B cell (primary cell): ENCODE results near the gene MYRIP. TPM values are rescaled to one million over a fixed set of nuclear protein-coding genes. Genes with fewer than 3 reads are reported as not detected.

ENCODE experiments used
- ATAC-seq: fragments of 200-7000 bp; cut with Tn5 transposase; one replicate; pipeline ENCODE4 v1.10.0; 2021; ENCODE audit warnings: low read depth, mild to moderate bottlenecking, moderate number of reproducible peaks, moderate library complexity
- CTCF ChIA-PET: fragments of 350-600 bp; sonication (Branson Sonifier 250); formaldehyde crosslinking; loops from one replicate; lab custom pipeline; 2021; ENCODE audit warnings: antibody characterized with exemption, inconsistent platforms; lab: Charles Lee
- POLR2A ChIA-PET: fragments of 350-600 bp; sonication (Branson Sonifier 250); formaldehyde crosslinking; loops from one replicate; lab custom pipeline; 2021; ENCODE audit warnings: antibody characterized with exemption; lab: Charles Lee
- DNase-seq: peaks from one replicate; pipeline ENCODE4 v3.0.0; 2013
- H2AFZ ChIP-seq: 2 replicates; pipeline ENCODE4 v1.6.1; 2012; ENCODE audit warnings: mild to moderate bottlenecking, low read depth, low read length; ENCODE audit not compliant: insufficient read depth, poor library complexity, severe bottlenecking
- H3K27ac ChIP-seq, 2 donors: 1 replicate in 1 of 2; 2 replicates in 1 of 2; pipeline ENCODE4 v1.5.1; 2012 to 2013; ENCODE audit warnings: low read length in 2 of 2, mild to moderate bottlenecking in 2 of 2, moderate library complexity in 1 of 2
- H3K27me3 ChIP-seq, 4 experiments: fragments of 200-600 bp in 1 of 4; sonication (generic) in 1 of 4; replicated peaks in 1 of 4; 1 replicate in 2 of 4; 2 replicates in 2 of 4; pipeline versions ENCODE4 v1.6.1 to v1.7.0; 2013 to 2016; ENCODE audit warnings: low read length in 3 of 4, mild to moderate bottlenecking in 2 of 4, mixed read lengths in 1 of 4, moderate library complexity in 1 of 4; ENCODE audit not compliant: insufficient read depth in 4 of 4, control insufficient read depth in 3 of 4; ENCODE audit errors: control extremely low read depth in 1 of 4
- H3K36me3 ChIP-seq, 2 experiments: replicated peaks in 1 of 2; 1 replicate in 1 of 2; 2 replicates in 1 of 2; pipeline versions ENCODE4 v1.6.1 to v1.7.1; 2013; ENCODE audit warnings: low read length in 1 of 2; ENCODE audit not compliant: insufficient read depth in 2 of 2, control insufficient read depth in 1 of 2; ENCODE audit errors: control extremely low read depth in 1 of 2, extremely low read depth in 1 of 2
- H3K4me1 ChIP-seq, 2 donors: fragments of 200-600 bp in 1 of 2; sonication (generic) in 1 of 2; 1 replicate in 1 of 2; 2 replicates in 1 of 2; pipeline versions ENCODE4 v1.5.1 to v1.6.1; 2013 to 2017; ENCODE audit warnings: low read length in 2 of 2; ENCODE audit not compliant: control insufficient read depth in 2 of 2, insufficient read depth in 2 of 2
- H3K4me2 ChIP-seq: replicated peaks from 2 replicates; pipeline ENCODE3; 2012; ENCODE audit warnings: mild to moderate bottlenecking, low read depth, low read length; ENCODE audit not compliant: poor library complexity, severe bottlenecking
- H3K4me3 ChIP-seq, 5 experiments: fragments of 200-600 bp in 1 of 5; sonication (generic) in 1 of 5; 1 replicate in 3 of 5; 2 replicates in 2 of 5; pipeline versions ENCODE4 v1.5.1 to v1.7.0; 2011 to 2016; ENCODE audit warnings: low read length in 4 of 5, mild to moderate bottlenecking in 4 of 5, low read depth in 2 of 5, control low read depth in 1 of 5, moderate library complexity in 1 of 5; ENCODE audit not compliant: insufficient read depth in 1 of 5; ENCODE audit errors: control extremely low read depth in 1 of 5, extremely low read depth in 1 of 5
- H3K79me2 ChIP-seq: fragments of 200-600 bp; sonication (generic); one replicate; pipeline ENCODE4 v1.6.0; 2016; ENCODE audit warnings: low read length; ENCODE audit not compliant: control insufficient read depth, insufficient read depth
- H3K9ac ChIP-seq: fragments of 200-600 bp; sonication (generic); 2 replicates; pipeline ENCODE4 v1.6.1; 2017; ENCODE audit warnings: mild to moderate bottlenecking, low read length, moderate library complexity
- H3K9me3 ChIP-seq, 3 donors: one replicate each; pipeline versions ENCODE4 v1.6.1 to v1.7.1; 2013; ENCODE audit warnings: low read length in 2 of 3; ENCODE audit not compliant: control insufficient read depth in 2 of 3, insufficient read depth in 1 of 3; ENCODE audit errors: control extremely low read depth in 1 of 3
- H4K20me1 ChIP-seq: 2 replicates; pipeline ENCODE4 v1.6.0; 2012; ENCODE audit warnings: mild to moderate bottlenecking, low read length; ENCODE audit not compliant: insufficient read depth, control insufficient read depth, poor library complexity, severe bottlenecking
- H3K27ac Mint-ChIP-seq: one replicate; pipeline ENCODE4 v1.8.0; 2021; ENCODE audit warnings: mixed read lengths
- H3K27me3 Mint-ChIP-seq: one replicate; pipeline ENCODE4 v1.8.0; 2021; ENCODE audit warnings: mixed read lengths
- H3K4me1 Mint-ChIP-seq: one replicate; pipeline ENCODE4 v1.8.0; 2021; ENCODE audit warnings: mixed read lengths
- H3K4me3 Mint-ChIP-seq: one replicate; pipeline ENCODE4 v1.8.0; 2021; ENCODE audit warnings: mixed read lengths
- H3K9me3 Mint-ChIP-seq: one replicate; pipeline ENCODE4 v1.8.0; 2022; ENCODE audit warnings: mixed read lengths; ENCODE audit not compliant: insufficient read depth
- EZH2 ChIP-seq: IDR thresholded peaks from 2 replicates; pipeline ENCODE4 v1.6.1; 2012; ENCODE audit warnings: borderline replicate concordance, low read depth, mild to moderate bottlenecking, moderate library complexity, low read length; ENCODE audit not compliant: insufficient read depth, poor library complexity, severe bottlenecking
- WGBS: methylation state at CpG from one replicate; pipeline ENCODE4 v1.1.5; 2013; ENCODE audit warnings: missing lambda C conversion rate; ENCODE audit not compliant: insufficient coverage; 5-methylcytosine and 5-hydroxymethylcytosine counted together
- intact Hi-C: fragments of 100-400 bp; cut with micrococcal nuclease; formaldehyde crosslinking; loops from one replicate; pipeline ENCODE4 v1.10.0; 2022
- polyA plus RNA-seq: library from polyadenylated mRNA; depleted of rRNA; stranded (reverse); fragments of >200 nt; gene quantifications from 2 replicates; pipeline ENCODE4 v1.2.3, GENCODE V29; 2012
- total RNA-seq, 2 donors: library from RNA; stranded (reverse); fragments of 120-200 nt in 1 of 2; gene quantifications; 1 replicate in 1 of 2; 2 replicates in 1 of 2; pipeline versions ENCODE4 v1.2.3 to v1.2.4, GENCODE V29; 2013 to 2022
- TF ChIP-seq, protein P1 (sequence below): fragments of 200-600 bp; IDR thresholded peaks from one replicate; pipeline ENCODE4 v1.8.0; 2022; ENCODE audit warnings: antibody characterized with exemption, mild to moderate bottlenecking

Gene MYRIP
- total and polyA plus RNA-seq, 2 donors (not counting 1 experiment from before 2014, with no cell fraction given): 0.03 to 0.10 TPM

DNA sequence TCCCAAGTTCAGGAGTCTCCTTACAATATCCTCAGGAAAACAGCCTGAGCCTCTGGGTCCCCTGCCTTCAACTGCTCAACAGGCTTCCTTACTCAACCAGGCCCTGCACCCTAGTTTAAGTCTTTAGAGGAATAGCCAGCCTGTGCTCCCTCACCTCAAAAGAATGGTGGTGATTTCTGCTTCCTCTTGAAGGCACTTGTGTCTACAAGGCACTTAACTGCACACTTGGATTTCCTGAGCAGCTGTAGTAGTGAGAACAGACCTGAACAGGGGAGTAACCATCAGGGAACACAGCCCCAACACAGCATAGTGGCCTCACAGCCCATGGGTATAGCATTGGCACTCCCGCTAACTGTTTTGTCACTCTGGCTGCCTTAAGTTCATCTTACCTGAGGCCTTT is 244.3 kb downstream of the MYRIP start:
- DNase-seq: no peak
- ATAC-seq: no peak
- Histone ChIP-seq H3K9ac (no peak overlapping the region), H3K36me3 (no peaks in the 10 kb centered on the region), H3K4me2 (no peak overlapping the region), H3K4me3 (no peak overlapping the region), H2AFZ (no peak overlapping the region), H3K79me2 (no peaks in the 10 kb centered on the region), H3K27ac (no peak overlapping the region), H3K27me3 (no peaks in the 10 kb centered on the region), H4K20me1 (no peaks in the 10 kb centered on the region), H3K9me3 (no peaks in the 10 kb centered on the region), H3K4me1 (no peaks in the 10 kb centered on the region)
- TF ChIP-seq, protein P1, sequence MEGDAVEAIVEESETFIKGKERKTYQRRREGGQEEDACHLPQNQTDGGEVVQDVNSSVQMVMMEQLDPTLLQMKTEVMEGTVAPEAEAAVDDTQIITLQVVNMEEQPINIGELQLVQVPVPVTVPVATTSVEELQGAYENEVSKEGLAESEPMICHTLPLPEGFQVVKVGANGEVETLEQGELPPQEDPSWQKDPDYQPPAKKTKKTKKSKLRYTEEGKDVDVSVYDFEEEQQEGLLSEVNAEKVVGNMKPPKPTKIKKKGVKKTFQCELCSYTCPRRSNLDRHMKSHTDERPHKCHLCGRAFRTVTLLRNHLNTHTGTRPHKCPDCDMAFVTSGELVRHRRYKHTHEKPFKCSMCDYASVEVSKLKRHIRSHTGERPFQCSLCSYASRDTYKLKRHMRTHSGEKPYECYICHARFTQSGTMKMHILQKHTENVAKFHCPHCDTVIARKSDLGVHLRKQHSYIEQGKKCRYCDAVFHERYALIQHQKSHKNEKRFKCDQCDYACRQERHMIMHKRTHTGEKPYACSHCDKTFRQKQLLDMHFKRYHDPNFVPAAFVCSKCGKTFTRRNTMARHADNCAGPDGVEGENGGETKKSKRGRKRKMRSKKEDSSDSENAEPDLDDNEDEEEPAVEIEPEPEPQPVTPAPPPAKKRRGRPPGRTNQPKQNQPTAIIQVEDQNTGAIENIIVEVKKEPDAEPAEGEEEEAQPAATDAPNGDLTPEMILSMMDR: no peak
- no peak for TF ChIP-seq EZH2
- intact Hi-C loops: no loop called here
- H3K4me1 Mint-ChIP-seq: no peaks in the 10 kb centered on the region
- peaks cover 9% of the 10 kb centered on the region for H3K9me3 Mint-ChIP-seq
- ChIA-PET CTCF (no interaction called here), POLR2A (no interaction called here)
- no CpG with 5 or more reads among the region's 1 CpG for WGBS
- H3K4me3 Mint-ChIP-seq: no peak overlapping the region
- no peak overlapping the region for H3K27ac Mint-ChIP-seq
- H3K27me3 Mint-ChIP-seq: no peaks in the 10 kb centered on the region

GRCh38 chr3:40054568-40055222 is 245.3 kb downstream of the MYRIP start:
- CTCF ChIA-PET: no interaction called here

More at GRCh38 chr3:40054568-40055222, 245.3 kb downstream of the MYRIP start:
- Histone ChIP-seq H3K27ac (no peak overlapping the region), H4K20me1 (no peaks in the 10 kb centered on the region), H3K4me1 (no peaks in the 10 kb centered on the region), H3K4me3 (no peak overlapping the region), H3K27me3 (no peaks in the 10 kb centered on the region), H3K79me2 (no peaks in the 10 kb centered on the region), H3K9me3 (no peaks in the 10 kb centered on the region), H2AFZ (no peak overlapping the region), H3K4me2 (no peak overlapping the region), H3K36me3 (no peaks in the 10 kb centered on the region), H3K9ac (no peak overlapping the region)
- H3K4me1 Mint-ChIP-seq: no peaks in the 10 kb centered on the region
- peaks cover 3% of the 10 kb centered on the region for H3K27me3 Mint-ChIP-seq
- WGBS: no CpG with 5 or more reads among the region's 3 CpGs
- DNase-seq: no peak
- no peak overlapping the region for H3K27ac Mint-ChIP-seq
- intact Hi-C loops: no loop called here
- ATAC-seq: no peak
- TF ChIP-seq EZH2: no peak
- H3K4me3 Mint-ChIP-seq: no peak overlapping the region
- POLR2A ChIA-PET: no interaction called here
- peaks cover 9% of the 10 kb centered on the region for H3K9me3 Mint-ChIP-seq
